H9 (cell line): ENCODE results near the gene KCNK13. TPM values are rescaled to one million over a fixed set of nuclear protein-coding genes. Genes with fewer than 3 reads are reported as not detected.

Source experiments
- DNase-seq: peaks from one replicate; pipeline ENCODE4 v3.0.0-alpha.2; 2017
- H2AFZ ChIP-seq: one replicate; pipeline ENCODE4 v1.6.1; 2013; ENCODE audit warnings: mild to moderate bottlenecking, low read length, control low read depth, moderate library complexity
- H2AK5ac ChIP-seq: 2 replicates; pipeline ENCODE4 v1.6.1; 2013; ENCODE audit warnings: low read length, control low read depth, mixed read lengths; ENCODE audit not compliant: insufficient read length
- H2BK120ac ChIP-seq: one replicate; pipeline ENCODE4 v1.6.1; 2013; ENCODE audit warnings: low read depth, mild to moderate bottlenecking, low read length, control low read depth, inconsistent platforms; ENCODE audit not compliant: poor library complexity, severe bottlenecking
- H2BK12ac ChIP-seq: 2 replicates; pipeline ENCODE4 v1.6.1; 2013; ENCODE audit warnings: low read length, control low read depth, mixed read lengths, low read depth; ENCODE audit not compliant: insufficient read length
- H2BK15ac ChIP-seq: 2 replicates; pipeline ENCODE4 v1.6.1; 2013; ENCODE audit warnings: low read depth, low read length, control low read depth
- H2BK20ac ChIP-seq: one replicate; pipeline ENCODE4 v1.6.1; 2013; ENCODE audit warnings: low read depth, mild to moderate bottlenecking, low read length, control low read depth, inconsistent platforms; ENCODE audit not compliant: poor library complexity, severe bottlenecking
- H2BK5ac ChIP-seq: 2 replicates; pipeline ENCODE4 v1.6.1; 2013; ENCODE audit warnings: low read length, control low read depth, mixed read lengths; ENCODE audit not compliant: insufficient read length
- H3K14ac ChIP-seq: 2 replicates; pipeline ENCODE4 v1.6.1; 2013; ENCODE audit warnings: low read length, control low read depth; ENCODE audit not compliant: insufficient read depth
- H3K18ac ChIP-seq: 2 replicates; pipeline ENCODE4 v1.6.1; 2013; ENCODE audit warnings: low read depth, mild to moderate bottlenecking, mixed read lengths, low read length, control low read depth; ENCODE audit not compliant: insufficient read length
- H3K23ac ChIP-seq: 2 replicates; pipeline ENCODE4 v1.6.1; 2013; ENCODE audit warnings: low read length, control low read depth, mixed read lengths, low read depth; ENCODE audit not compliant: insufficient read length
- H3K23me2 ChIP-seq: 2 replicates; pipeline ENCODE4 v1.6.1; 2013; ENCODE audit warnings: low read depth, mild to moderate bottlenecking, mixed read lengths, low read length, control low read depth; ENCODE audit not compliant: insufficient read length, poor library complexity, severe bottlenecking
- H3K27ac ChIP-seq: 2 replicates; pipeline ENCODE4 v1.5.1; 2013; ENCODE audit warnings: low read length, control low read depth, mixed read lengths, low read depth; ENCODE audit not compliant: insufficient read length
- H3K27me3 ChIP-seq: 2 replicates; pipeline ENCODE4 v1.6.1; 2013; ENCODE audit warnings: low read length, control low read depth, inconsistent platforms; ENCODE audit not compliant: insufficient read depth
- H3K4ac ChIP-seq: 2 replicates; pipeline ENCODE4 v1.6.1; 2013; ENCODE audit warnings: low read depth, mild to moderate bottlenecking, control low read depth, inconsistent platforms, low read length, moderate library complexity
- H3K4me1 ChIP-seq: 2 replicates; pipeline ENCODE4 v1.6.1; 2013; ENCODE audit warnings: low read length, control low read depth, inconsistent platforms; ENCODE audit not compliant: insufficient read depth
- H3K4me2 ChIP-seq: 2 replicates; pipeline ENCODE4 v1.6.1; 2013; ENCODE audit warnings: low read length, control low read depth, mixed read lengths; ENCODE audit not compliant: insufficient read length, insufficient read depth
- H3K56ac ChIP-seq: 2 replicates; pipeline ENCODE4 v1.6.1; 2013; ENCODE audit warnings: low read depth, mild to moderate bottlenecking, mixed read lengths, low read length, control low read depth; ENCODE audit not compliant: insufficient read length
- H3K79me1 ChIP-seq: 2 replicates; pipeline ENCODE4 v1.6.1; 2013; ENCODE audit warnings: low read depth, mild to moderate bottlenecking, moderate library complexity, low read length, control low read depth, inconsistent platforms; ENCODE audit not compliant: insufficient read depth, poor library complexity, severe bottlenecking
- H3K79me2 ChIP-seq: 2 replicates; pipeline ENCODE4 v1.6.1; 2013; ENCODE audit warnings: low read length, control low read depth, inconsistent platforms; ENCODE audit not compliant: insufficient read depth
- H3K9ac ChIP-seq: 2 replicates; pipeline ENCODE4 v1.6.1; 2013; ENCODE audit warnings: low read length, control low read depth, mixed read lengths; ENCODE audit not compliant: insufficient read length; ENCODE audit errors: extremely low read depth
- H3K9me3 ChIP-seq: one replicate; pipeline ENCODE4 v1.6.1; 2013; ENCODE audit warnings: low read depth, low read length, inconsistent platforms; ENCODE audit not compliant: control insufficient read depth
- H3T11ph ChIP-seq: one replicate; pipeline ENCODE4 v1.6.1; 2013; ENCODE audit warnings: mild to moderate bottlenecking, low read length, control low read depth, inconsistent platforms
- H4K20me1 ChIP-seq: one replicate; pipeline ENCODE4 v1.6.1; 2013; ENCODE audit not compliant: control insufficient read depth, insufficient read length, insufficient read depth
- H4K5ac ChIP-seq: 2 replicates; pipeline ENCODE4 v1.6.1; 2013; ENCODE audit warnings: low read depth, mild to moderate bottlenecking, mixed read lengths, low read length, control low read depth; ENCODE audit not compliant: insufficient read length
- H4K8ac ChIP-seq: replicated peaks from 2 replicates; pipeline ENCODE4 v1.6.1; 2013; ENCODE audit warnings: low read length, control low read depth, mixed read lengths, low read depth; ENCODE audit not compliant: insufficient read length
- H4K91ac ChIP-seq: 2 replicates; pipeline ENCODE4 v1.6.1; 2013; ENCODE audit warnings: low read depth, mild to moderate bottlenecking, moderate library complexity, mixed read lengths, low read length, control low read depth; ENCODE audit not compliant: insufficient read length
- H3K27ac Mint-ChIP-seq, 3 experiments: 2 replicates in 2 of 3; 3 replicates in 1 of 3; pipeline ENCODE4 v1.8.0; 2020 to 2021; ENCODE audit warnings: mixed read lengths in 3 of 3, mild to moderate bottlenecking in 1 of 3, moderate library complexity in 1 of 3
- H3K27me3 Mint-ChIP-seq: 2 replicates; pipeline ENCODE4 v1.8.0; 2021; ENCODE audit warnings: low read depth, mild to moderate bottlenecking, moderate library complexity, mixed read lengths
- H3K36me3 Mint-ChIP-seq, 3 experiments: 2 replicates in 2 of 3; 3 replicates in 1 of 3; pipeline ENCODE4 v1.8.0; 2020 to 2021; ENCODE audit warnings: low read depth in 3 of 3, mixed read lengths in 3 of 3; ENCODE audit not compliant: insufficient read depth in 1 of 3
- H3K4me1 Mint-ChIP-seq, 2 experiments: 2 replicates each; pipeline ENCODE4 v1.8.0; 2020; ENCODE audit warnings: mixed read lengths in 2 of 2
- H3K4me3 Mint-ChIP-seq, 2 experiments: 2 replicates in 1 of 2; 3 replicates in 1 of 2; pipeline ENCODE4 v1.8.0; 2020 to 2021; ENCODE audit warnings: mild to moderate bottlenecking in 2 of 2, mixed read lengths in 2 of 2, moderate library complexity in 1 of 2
- H3K9me3 Mint-ChIP-seq, 2 experiments: 2 replicates in 1 of 2; 3 replicates in 1 of 2; pipeline ENCODE4 v1.8.0; 2020; ENCODE audit warnings: mild to moderate bottlenecking in 2 of 2, mixed read lengths in 2 of 2, moderate library complexity in 1 of 2
- CTCF ChIP-seq: fragments of 200-600 bp; sonication (generic); conservative IDR thresholded peaks from 3 replicates; pipeline ENCODE4 v1.8.0; 2021; ENCODE audit warnings: antibody characterized with exemption, mild to moderate bottlenecking
- WGBS: extraction: QIAGEN DNeasy Blood & Tissue Kit; methylation state at CpG from one replicate; pipeline ENCODE4 v1.1.7; 2013; ENCODE audit warnings: missing lambda C conversion rate, low lambda C conversion rate, mixed read lengths; ENCODE audit not compliant: insufficient read length; ENCODE audit errors: extremely low coverage; 5-methylcytosine and 5-hydroxymethylcytosine counted together
- total RNA-seq: library from RNA; stranded (reverse); gene quantifications from 2 replicates; pipeline ENCODE4 v1.2.1, GENCODE V29; 2021

KCNK13 gene
- total RNA-seq, 1 experiment from 2014 or later = 0.39 TPM

- no peak overlapping the region for H3K18ac ChIP-seq
- H3K79me2 ChIP-seq = no peaks in the 10 kb centered on the region
- H3K23me2 ChIP-seq = no peaks in the 10 kb centered on the region
- no peak for TF ChIP-seq CTCF
- no peak overlapping the region for H2BK15ac ChIP-seq
- no peak overlapping the region for H2AK5ac ChIP-seq
- no peak overlapping the region for H3K14ac ChIP-seq
- peaks cover 12% of the 10 kb centered on the region in 2 experiments for H3K4me1 Mint-ChIP-seq
- H2BK5ac ChIP-seq = no peak overlapping the region
- no peak overlapping the region for H3K56ac ChIP-seq
- DNase-seq = no peak
- no peak overlapping the region for H3K27ac ChIP-seq
- no peak overlapping the region for H4K8ac ChIP-seq
- peaks cover 4 to 8% of the 10 kb centered on the region in 2 experiments for H3K9me3 Mint-ChIP-seq
- no peak overlapping the region for H3K27ac Mint-ChIP-seq
- no peak overlapping the region for H3K23ac ChIP-seq
- no peak overlapping the region for H4K5ac ChIP-seq
- H3T11ph ChIP-seq = no peak overlapping the region
- no peaks in the 10 kb centered on the region for H4K20me1 ChIP-seq
- H2BK120ac ChIP-seq = no peak overlapping the region
- H3K4me2 ChIP-seq = no peak overlapping the region
- no peak overlapping the region for H2BK12ac ChIP-seq
- H3K36me3 Mint-ChIP-seq = peaks cover 0 to 8% (median 2%) of the 10 kb centered on the region in 3 experiments; a peak in 5 of 7 replicates
- no peaks in the 10 kb centered on the region for H3K9me3 ChIP-seq
- H3K79me1 ChIP-seq = no peaks in the 10 kb centered on the region
- H3K27me3 Mint-ChIP-seq = peaks cover 12% of the 10 kb centered on the region
- H2AFZ ChIP-seq = no peak overlapping the region
- H2BK20ac ChIP-seq = no peak overlapping the region
- no CpG with 5 or more reads among the region's 6 CpGs for WGBS
- no peak overlapping the region for H3K4ac ChIP-seq
- no peaks in the 10 kb centered on the region; the same call in 1 of the 2 replicates for H3K4me1 ChIP-seq
- no peak overlapping the region for H4K91ac ChIP-seq
- H3K27me3 ChIP-seq = no peaks in the 10 kb centered on the region
- H3K4me3 Mint-ChIP-seq = no peak overlapping the region
- H3K9ac ChIP-seq = no peak overlapping the region
Measured at GRCh38 chr14:90087433-90087832, 25.6 kb downstream of the KCNK13 start.
